Measurements from ENCODE around the gene ADGRD2.

GRCh38 chr9:124500028-124500795 lies 50.0 kb downstream of the ADGRD2 start:
- TF ChIP-seq POLR2A (IDR thresholded peaks at IDR 0.05) = no peak
- TF ChIP-seq CTCF (IDR thresholded peaks at IDR 0.05) = no peak

Measured in Peyer's patch (tissue), 4 donors.